WTC11 (cell line): Measurements from ENCODE around the gene LBHD1. TPM values are rescaled to one million over a fixed set of nuclear protein-coding genes. Genes with fewer than 3 reads are reported as not detected.
A peak's percentile ranks its signal among the peaks of the same experiment; 100 is the strongest.

ENCODE experiments used
- ELF4 ChIP-seq: sonication (generic); formaldehyde crosslinking; IDR thresholded peaks from 2 replicates; pipeline ENCODE4 v1.8.1; 2022; ENCODE audit warnings: low read depth, mild to moderate bottlenecking, moderate library complexity, missing genetic modification reagents
- EMX1 ChIP-seq: fragments of 250-450 bp; sonication (Bioruptor Pico); IDR thresholded peaks from 2 replicates; pipeline ENCODE4 v1.8.0; 2021; ENCODE audit warnings: mild to moderate bottlenecking
- ESRRA ChIP-seq: sonication (generic); formaldehyde crosslinking; IDR thresholded peaks from 2 replicates; pipeline ENCODE4 v1.8.1; 2022; ENCODE audit warnings: mild to moderate bottlenecking, missing genetic modification reagents, borderline replicate concordance
- FOXP1 ChIP-seq: sonication (generic); formaldehyde crosslinking; IDR thresholded peaks from 2 replicates; pipeline ENCODE4 v1.8.0; 2022; ENCODE audit warnings: missing genetic modification reagents, mild to moderate bottlenecking, moderate library complexity, borderline replicate concordance
- MYBL2 ChIP-seq: sonication (generic); formaldehyde crosslinking; IDR thresholded peaks from 2 replicates; pipeline ENCODE4 v1.8.1; 2023; ENCODE audit warnings: mild to moderate bottlenecking, moderate library complexity, missing genetic modification reagents
- NR1H2 ChIP-seq: sonication (generic); formaldehyde crosslinking; IDR thresholded peaks from 2 replicates; pipeline ENCODE4 v1.9.0; 2021; ENCODE audit warnings: mild to moderate bottlenecking, moderate library complexity, missing genetic modification reagents
- NR2C2 ChIP-seq: sonication (generic); formaldehyde crosslinking; IDR thresholded peaks from 2 replicates; pipeline ENCODE4 v1.8.0; 2022; ENCODE audit warnings: mild to moderate bottlenecking, missing genetic modification reagents
- NR3C1 ChIP-seq: sonication (generic); formaldehyde crosslinking; conservative IDR thresholded peaks from 2 replicates; pipeline ENCODE4 v1.8.1; 2023; ENCODE audit warnings: low read depth, mild to moderate bottlenecking, missing genetic modification reagents
- OVOL2 ChIP-seq: fragments of 250-450 bp; sonication (Bioruptor Pico); IDR thresholded peaks from 2 replicates; pipeline ENCODE4 v1.9.0; 2021; ENCODE audit warnings: mild to moderate bottlenecking, borderline replicate concordance
- RELA ChIP-seq: sonication (generic); formaldehyde crosslinking; IDR thresholded peaks from 2 replicates; pipeline ENCODE4 v1.8.1; 2022; ENCODE audit warnings: missing genetic modification reagents, mild to moderate bottlenecking, borderline replicate concordance
- SMAD3 ChIP-seq: sonication (generic); formaldehyde crosslinking; IDR thresholded peaks from 2 replicates; pipeline ENCODE4 v1.8.0; 2022; ENCODE audit warnings: missing genetic modification reagents, mild to moderate bottlenecking, borderline replicate concordance
- SMAD4 ChIP-seq: sonication (generic); formaldehyde crosslinking; IDR thresholded peaks from 2 replicates; pipeline ENCODE4 v1.8.0; 2022; ENCODE audit warnings: mild to moderate bottlenecking, missing genetic modification reagents
- ZNF121 ChIP-seq: sonication (generic); formaldehyde crosslinking; IDR thresholded peaks from 2 replicates; pipeline ENCODE4 v1.8.0; 2023; ENCODE audit warnings: missing genetic modification reagents
- total RNA-seq: library from RNA; stranded (reverse); gene quantifications from 3 replicates; pipeline ENCODE4 v1.2.3, GENCODE V29; 2021
- TF ChIP-seq, protein P1 (sequence below): sonication (generic); formaldehyde crosslinking; IDR thresholded peaks from 2 replicates; pipeline ENCODE4 v1.8.0; 2023; ENCODE audit warnings: mild to moderate bottlenecking, missing genetic modification reagents
- TF ChIP-seq, protein P2 (sequence below): sonication (generic); formaldehyde crosslinking; IDR thresholded peaks from 2 replicates; pipeline ENCODE4 v1.8.0; 2022; ENCODE audit warnings: mild to moderate bottlenecking, missing genetic modification reagents
- TF ChIP-seq, protein P3 (sequence below): fragments of 250-450 bp; sonication (Bioruptor Pico); conservative IDR thresholded peaks from 2 replicates; pipeline ENCODE4 v1.9.0; 2021; ENCODE audit warnings: mild to moderate bottlenecking
- TF ChIP-seq, protein P4 (sequence below): sonication (generic); formaldehyde crosslinking; conservative IDR thresholded peaks from 2 replicates; pipeline ENCODE4 v1.8.1; 2022; ENCODE audit warnings: mild to moderate bottlenecking, missing genetic modification reagents
- TF ChIP-seq, protein P5 (sequence below): fragments of 250-450 bp; sonication (Bioruptor Pico); IDR thresholded peaks from 2 replicates; pipeline ENCODE4 v1.9.0; 2021; ENCODE audit warnings: mild to moderate bottlenecking
- TF ChIP-seq, protein P6 (sequence below): sonication (generic); formaldehyde crosslinking; IDR thresholded peaks from 2 replicates; pipeline ENCODE4 v1.8.1; 2023; ENCODE audit warnings: mild to moderate bottlenecking, missing genetic modification reagents
- TF ChIP-seq, protein P7 (sequence below): sonication (generic); formaldehyde crosslinking; IDR thresholded peaks from 2 replicates; pipeline ENCODE4 v1.8.0; 2023; ENCODE audit warnings: missing genetic modification reagents, mild to moderate bottlenecking, borderline replicate concordance
- TF ChIP-seq, protein P8 (sequence below): fragments of 250-450 bp; sonication (Bioruptor Pico); IDR thresholded peaks from 2 replicates; pipeline ENCODE4 v2.1.2; 2022; ENCODE audit warnings: mild to moderate bottlenecking, moderate library complexity
- TF ChIP-seq, protein P9 (sequence below): sonication (generic); formaldehyde crosslinking; IDR thresholded peaks from 2 replicates; pipeline ENCODE4 v1.8.1; 2022; ENCODE audit warnings: low read depth, missing genetic modification reagents, borderline replicate concordance

Gene LBHD1
- total RNA-seq, 1 experiment from 2014 or later: 4.2 TPM

DNA sequence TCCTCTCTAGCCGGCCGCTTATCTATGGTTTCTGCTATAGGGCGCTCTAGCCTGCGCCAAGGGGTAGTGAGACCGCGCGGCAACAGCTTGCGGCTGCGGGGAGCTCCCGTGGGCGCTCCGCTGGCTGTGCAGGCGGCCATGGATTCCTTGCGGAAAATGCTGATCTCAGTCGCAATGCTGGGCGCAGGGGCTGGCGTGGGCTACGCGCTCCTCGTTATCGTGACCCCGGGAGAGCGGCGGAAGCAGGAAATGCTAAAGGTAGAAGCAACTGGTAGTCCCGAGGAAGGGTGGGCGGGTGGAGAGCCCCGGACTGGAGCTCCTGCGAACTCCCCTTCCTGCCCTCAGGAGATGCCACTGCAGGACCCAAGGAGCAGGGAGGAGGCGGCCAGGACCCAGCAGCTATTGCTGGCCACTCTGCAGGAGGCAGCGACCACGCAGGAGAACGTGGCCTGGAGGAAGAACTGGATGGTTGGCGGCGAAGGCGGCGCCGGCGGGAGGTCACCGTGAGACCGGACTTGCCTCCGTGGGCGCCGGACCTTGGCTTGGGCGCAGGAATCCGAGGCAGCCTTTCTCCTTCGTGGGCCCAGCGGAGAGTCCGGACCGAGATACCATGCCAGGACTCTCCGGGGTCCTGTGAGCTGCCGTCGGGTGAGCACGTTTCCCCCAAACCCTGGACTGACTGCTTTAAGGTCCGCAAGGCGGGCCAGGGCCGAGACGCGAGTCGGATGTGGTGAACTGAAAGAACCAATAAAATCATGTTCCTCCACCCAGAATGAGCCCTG lies at the start of gene LBHD1, which contains the start of gene UQCC3 (continued):
- TF ChIP-seq ZNF121 (CRISPR knock-in tag): no peak
- TF ChIP-seq, protein P1, sequence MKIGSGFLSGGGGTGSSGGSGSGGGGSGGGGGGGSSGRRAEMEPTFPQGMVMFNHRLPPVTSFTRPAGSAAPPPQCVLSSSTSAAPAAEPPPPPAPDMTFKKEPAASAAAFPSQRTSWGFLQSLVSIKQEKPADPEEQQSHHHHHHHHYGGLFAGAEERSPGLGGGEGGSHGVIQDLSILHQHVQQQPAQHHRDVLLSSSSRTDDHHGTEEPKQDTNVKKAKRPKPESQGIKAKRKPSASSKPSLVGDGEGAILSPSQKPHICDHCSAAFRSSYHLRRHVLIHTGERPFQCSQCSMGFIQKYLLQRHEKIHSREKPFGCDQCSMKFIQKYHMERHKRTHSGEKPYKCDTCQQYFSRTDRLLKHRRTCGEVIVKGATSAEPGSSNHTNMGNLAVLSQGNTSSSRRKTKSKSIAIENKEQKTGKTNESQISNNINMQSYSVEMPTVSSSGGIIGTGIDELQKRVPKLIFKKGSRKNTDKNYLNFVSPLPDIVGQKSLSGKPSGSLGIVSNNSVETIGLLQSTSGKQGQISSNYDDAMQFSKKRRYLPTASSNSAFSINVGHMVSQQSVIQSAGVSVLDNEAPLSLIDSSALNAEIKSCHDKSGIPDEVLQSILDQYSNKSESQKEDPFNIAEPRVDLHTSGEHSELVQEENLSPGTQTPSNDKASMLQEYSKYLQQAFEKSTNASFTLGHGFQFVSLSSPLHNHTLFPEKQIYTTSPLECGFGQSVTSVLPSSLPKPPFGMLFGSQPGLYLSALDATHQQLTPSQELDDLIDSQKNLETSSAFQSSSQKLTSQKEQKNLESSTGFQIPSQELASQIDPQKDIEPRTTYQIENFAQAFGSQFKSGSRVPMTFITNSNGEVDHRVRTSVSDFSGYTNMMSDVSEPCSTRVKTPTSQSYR (CRISPR knock-in tag): no peak
- TF ChIP-seq NR2C2 (CRISPR knock-in tag): no peak
- TF ChIP-seq SMAD3 (CRISPR knock-in tag): no peak; the same call in 1 of the 2 replicates
- TF ChIP-seq, protein P2, sequence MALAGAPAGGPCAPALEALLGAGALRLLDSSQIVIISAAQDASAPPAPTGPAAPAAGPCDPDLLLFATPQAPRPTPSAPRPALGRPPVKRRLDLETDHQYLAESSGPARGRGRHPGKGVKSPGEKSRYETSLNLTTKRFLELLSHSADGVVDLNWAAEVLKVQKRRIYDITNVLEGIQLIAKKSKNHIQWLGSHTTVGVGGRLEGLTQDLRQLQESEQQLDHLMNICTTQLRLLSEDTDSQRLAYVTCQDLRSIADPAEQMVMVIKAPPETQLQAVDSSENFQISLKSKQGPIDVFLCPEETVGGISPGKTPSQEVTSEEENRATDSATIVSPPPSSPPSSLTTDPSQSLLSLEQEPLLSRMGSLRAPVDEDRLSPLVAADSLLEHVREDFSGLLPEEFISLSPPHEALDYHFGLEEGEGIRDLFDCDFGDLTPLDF: peak; percentile 64; the same call in 1 of the 2 replicates
- TF ChIP-seq, protein P3, sequence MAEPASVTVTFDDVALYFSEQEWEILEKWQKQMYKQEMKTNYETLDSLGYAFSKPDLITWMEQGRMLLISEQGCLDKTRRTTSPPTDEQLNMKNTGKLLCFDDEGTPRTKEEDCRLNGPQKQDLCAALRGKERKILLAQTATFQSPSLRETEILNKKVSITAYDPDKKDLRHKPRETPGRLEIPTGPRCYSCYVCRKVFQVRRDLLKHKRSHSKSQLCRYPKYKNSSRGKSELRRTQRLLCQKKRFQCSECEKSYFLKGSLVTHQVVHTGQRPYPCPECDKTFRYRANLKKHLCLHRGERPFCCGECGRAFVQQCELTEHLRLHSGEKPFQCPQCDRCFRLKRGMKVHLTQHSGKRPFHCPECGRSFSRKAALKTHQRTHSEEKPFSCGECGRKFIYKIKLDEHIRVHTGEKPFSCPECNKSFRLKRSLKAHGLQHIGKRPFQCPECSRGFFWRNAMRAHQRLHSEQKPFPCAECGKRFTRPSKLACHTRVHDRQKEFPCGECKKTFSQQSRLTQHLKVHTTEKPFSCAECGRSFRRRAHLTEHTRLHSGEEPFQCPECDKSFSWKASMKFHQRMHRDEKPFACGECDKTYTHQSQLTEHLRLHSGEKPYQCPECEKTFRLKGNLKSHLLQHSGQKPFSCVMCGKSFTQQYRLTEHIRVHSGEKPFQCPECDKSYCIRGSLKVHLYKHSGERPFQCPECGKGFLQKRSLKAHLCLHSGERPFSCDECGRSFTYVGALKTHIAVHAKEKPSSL (CRISPR knock-in tag): no peak
- TF ChIP-seq, protein P4, sequence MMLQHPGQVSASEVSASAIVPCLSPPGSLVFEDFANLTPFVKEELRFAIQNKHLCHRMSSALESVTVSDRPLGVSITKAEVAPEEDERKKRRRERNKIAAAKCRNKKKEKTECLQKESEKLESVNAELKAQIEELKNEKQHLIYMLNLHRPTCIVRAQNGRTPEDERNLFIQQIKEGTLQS (CRISPR knock-in tag): no peak
- no peak for TF ChIP-seq SMAD4 (CRISPR knock-in tag)
- TF ChIP-seq, protein P5, sequence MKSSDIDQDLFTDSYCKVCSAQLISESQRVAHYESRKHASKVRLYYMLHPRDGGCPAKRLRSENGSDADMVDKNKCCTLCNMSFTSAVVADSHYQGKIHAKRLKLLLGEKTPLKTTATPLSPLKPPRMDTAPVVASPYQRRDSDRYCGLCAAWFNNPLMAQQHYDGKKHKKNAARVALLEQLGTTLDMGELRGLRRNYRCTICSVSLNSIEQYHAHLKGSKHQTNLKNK (CRISPR knock-in tag): no peak
- no peak; the same call in 1 of the 2 replicates for TF ChIP-seq ESRRA (CRISPR knock-in tag)
- TF ChIP-seq RELA (CRISPR knock-in tag): peak; percentile 37; the same call in 1 of the 2 replicates
- TF ChIP-seq, protein P6, sequence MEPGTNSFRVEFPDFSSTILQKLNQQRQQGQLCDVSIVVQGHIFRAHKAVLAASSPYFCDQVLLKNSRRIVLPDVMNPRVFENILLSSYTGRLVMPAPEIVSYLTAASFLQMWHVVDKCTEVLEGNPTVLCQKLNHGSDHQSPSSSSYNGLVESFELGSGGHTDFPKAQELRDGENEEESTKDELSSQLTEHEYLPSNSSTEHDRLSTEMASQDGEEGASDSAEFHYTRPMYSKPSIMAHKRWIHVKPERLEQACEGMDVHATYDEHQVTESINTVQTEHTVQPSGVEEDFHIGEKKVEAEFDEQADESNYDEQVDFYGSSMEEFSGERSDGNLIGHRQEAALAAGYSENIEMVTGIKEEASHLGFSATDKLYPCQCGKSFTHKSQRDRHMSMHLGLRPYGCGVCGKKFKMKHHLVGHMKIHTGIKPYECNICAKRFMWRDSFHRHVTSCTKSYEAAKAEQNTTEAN (CRISPR knock-in tag): peak; percentile 82
- TF ChIP-seq, protein P7, sequence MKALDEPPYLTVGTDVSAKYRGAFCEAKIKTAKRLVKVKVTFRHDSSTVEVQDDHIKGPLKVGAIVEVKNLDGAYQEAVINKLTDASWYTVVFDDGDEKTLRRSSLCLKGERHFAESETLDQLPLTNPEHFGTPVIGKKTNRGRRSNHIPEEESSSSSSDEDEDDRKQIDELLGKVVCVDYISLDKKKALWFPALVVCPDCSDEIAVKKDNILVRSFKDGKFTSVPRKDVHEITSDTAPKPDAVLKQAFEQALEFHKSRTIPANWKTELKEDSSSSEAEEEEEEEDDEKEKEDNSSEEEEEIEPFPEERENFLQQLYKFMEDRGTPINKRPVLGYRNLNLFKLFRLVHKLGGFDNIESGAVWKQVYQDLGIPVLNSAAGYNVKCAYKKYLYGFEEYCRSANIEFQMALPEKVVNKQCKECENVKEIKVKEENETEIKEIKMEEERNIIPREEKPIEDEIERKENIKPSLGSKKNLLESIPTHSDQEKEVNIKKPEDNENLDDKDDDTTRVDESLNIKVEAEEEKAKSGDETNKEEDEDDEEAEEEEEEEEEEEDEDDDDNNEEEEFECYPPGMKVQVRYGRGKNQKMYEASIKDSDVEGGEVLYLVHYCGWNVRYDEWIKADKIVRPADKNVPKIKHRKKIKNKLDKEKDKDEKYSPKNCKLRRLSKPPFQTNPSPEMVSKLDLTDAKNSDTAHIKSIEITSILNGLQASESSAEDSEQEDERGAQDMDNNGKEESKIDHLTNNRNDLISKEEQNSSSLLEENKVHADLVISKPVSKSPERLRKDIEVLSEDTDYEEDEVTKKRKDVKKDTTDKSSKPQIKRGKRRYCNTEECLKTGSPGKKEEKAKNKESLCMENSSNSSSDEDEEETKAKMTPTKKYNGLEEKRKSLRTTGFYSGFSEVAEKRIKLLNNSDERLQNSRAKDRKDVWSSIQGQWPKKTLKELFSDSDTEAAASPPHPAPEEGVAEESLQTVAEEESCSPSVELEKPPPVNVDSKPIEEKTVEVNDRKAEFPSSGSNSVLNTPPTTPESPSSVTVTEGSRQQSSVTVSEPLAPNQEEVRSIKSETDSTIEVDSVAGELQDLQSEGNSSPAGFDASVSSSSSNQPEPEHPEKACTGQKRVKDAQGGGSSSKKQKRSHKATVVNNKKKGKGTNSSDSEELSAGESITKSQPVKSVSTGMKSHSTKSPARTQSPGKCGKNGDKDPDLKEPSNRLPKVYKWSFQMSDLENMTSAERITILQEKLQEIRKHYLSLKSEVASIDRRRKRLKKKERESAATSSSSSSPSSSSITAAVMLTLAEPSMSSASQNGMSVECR (CRISPR knock-in tag): 0 out of 2 replicates have a peak, but pooled peaks have one; percentile 22
- TF ChIP-seq, protein P8, sequence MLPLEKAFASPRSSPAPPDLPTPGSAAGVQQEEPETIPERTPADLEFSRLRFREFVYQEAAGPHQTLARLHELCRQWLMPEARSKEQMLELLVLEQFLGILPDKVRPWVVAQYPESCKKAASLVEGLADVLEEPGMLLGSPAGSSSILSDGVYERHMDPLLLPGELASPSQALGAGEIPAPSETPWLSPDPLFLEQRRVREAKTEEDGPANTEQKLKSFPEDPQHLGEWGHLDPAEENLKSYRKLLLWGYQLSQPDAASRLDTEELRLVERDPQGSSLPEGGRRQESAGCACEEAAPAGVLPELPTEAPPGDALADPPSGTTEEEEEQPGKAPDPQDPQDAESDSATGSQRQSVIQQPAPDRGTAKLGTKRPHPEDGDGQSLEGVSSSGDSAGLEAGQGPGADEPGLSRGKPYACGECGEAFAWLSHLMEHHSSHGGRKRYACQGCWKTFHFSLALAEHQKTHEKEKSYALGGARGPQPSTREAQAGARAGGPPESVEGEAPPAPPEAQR: no peak
- TF ChIP-seq, protein P9, sequence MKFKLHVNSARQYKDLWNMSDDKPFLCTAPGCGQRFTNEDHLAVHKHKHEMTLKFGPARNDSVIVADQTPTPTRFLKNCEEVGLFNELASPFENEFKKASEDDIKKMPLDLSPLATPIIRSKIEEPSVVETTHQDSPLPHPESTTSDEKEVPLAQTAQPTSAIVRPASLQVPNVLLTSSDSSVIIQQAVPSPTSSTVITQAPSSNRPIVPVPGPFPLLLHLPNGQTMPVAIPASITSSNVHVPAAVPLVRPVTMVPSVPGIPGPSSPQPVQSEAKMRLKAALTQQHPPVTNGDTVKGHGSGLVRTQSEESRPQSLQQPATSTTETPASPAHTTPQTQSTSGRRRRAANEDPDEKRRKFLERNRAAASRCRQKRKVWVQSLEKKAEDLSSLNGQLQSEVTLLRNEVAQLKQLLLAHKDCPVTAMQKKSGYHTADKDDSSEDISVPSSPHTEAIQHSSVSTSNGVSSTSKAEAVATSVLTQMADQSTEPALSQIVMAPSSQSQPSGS (CRISPR knock-in tag): peak; percentile 15; the same call in 1 of the 2 replicates
- TF ChIP-seq NR1H2 (CRISPR knock-in tag): no peak
- no peak for TF ChIP-seq ELF4
- TF ChIP-seq MYBL2 (CRISPR knock-in tag): peak; percentile 87
- peak; percentile 96 for TF ChIP-seq FOXP1
- no peak for TF ChIP-seq NR3C1
- no peak for TF ChIP-seq OVOL2
- no peak for TF ChIP-seq EMX1 (CRISPR knock-in tag)
